ENCODE measurements around the gene PEX5.

DNA sequence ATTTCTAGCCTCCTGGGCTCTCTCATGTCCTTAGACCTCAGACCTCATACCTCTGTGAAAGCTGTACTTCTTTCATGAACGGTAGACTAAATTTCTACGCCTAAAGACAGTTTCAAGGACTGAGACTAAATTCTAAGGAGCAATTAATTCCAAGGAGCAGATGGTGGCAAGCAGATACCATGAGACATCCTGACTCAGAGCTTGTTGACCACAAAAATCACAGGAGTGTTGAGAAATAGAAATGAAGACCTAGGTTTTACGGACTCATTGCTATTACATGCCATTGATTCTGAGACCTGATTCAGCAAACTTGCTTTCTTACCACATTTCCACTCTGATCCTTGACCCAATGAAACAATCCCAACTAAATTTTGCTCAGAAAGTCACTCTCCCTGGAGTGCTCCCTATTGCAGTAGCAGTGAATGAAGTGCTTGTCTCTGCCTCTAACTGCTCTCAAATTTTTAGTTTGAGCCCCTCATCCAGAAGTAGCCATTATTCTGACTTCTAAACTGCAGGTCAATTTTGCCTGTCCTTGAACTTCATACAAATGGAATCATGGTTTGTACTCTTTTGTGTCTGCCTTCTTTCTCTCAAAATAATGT lies 52.0 kb downstream of the PEX5 start:
- TF ChIP-seq, protein P1, sequence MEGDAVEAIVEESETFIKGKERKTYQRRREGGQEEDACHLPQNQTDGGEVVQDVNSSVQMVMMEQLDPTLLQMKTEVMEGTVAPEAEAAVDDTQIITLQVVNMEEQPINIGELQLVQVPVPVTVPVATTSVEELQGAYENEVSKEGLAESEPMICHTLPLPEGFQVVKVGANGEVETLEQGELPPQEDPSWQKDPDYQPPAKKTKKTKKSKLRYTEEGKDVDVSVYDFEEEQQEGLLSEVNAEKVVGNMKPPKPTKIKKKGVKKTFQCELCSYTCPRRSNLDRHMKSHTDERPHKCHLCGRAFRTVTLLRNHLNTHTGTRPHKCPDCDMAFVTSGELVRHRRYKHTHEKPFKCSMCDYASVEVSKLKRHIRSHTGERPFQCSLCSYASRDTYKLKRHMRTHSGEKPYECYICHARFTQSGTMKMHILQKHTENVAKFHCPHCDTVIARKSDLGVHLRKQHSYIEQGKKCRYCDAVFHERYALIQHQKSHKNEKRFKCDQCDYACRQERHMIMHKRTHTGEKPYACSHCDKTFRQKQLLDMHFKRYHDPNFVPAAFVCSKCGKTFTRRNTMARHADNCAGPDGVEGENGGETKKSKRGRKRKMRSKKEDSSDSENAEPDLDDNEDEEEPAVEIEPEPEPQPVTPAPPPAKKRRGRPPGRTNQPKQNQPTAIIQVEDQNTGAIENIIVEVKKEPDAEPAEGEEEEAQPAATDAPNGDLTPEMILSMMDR (conservative IDR thresholded peaks at IDR 0.05; ENCODE audit: low read length) = no peak
- no peak for TF ChIP-seq EZH2phosphoT487 (IDR thresholded peaks at IDR 0.05; ENCODE audit: borderline replicate concordance, low read depth, low read length)

All from OCI-LY7 (cell line).